H9 (cell line): ENCODE results near the gene WNT3. TPM values are rescaled to one million over a fixed set of nuclear protein-coding genes. Genes with fewer than 3 reads are reported as not detected.

Source experiments
- DNase-seq: peaks from one replicate; pipeline ENCODE4 v3.0.0-alpha.2; 2017
- H2AFZ ChIP-seq: one replicate; pipeline ENCODE4 v1.6.1; 2013; ENCODE audit warnings: mild to moderate bottlenecking, low read length, control low read depth, moderate library complexity
- H2AK5ac ChIP-seq: 2 replicates; pipeline ENCODE4 v1.6.1; 2013; ENCODE audit warnings: low read length, control low read depth, mixed read lengths; ENCODE audit not compliant: insufficient read length
- H2BK120ac ChIP-seq: one replicate; pipeline ENCODE4 v1.6.1; 2013; ENCODE audit warnings: low read depth, mild to moderate bottlenecking, low read length, control low read depth, inconsistent platforms; ENCODE audit not compliant: poor library complexity, severe bottlenecking
- H2BK12ac ChIP-seq: 2 replicates; pipeline ENCODE4 v1.6.1; 2013; ENCODE audit warnings: low read length, control low read depth, mixed read lengths, low read depth; ENCODE audit not compliant: insufficient read length
- H2BK15ac ChIP-seq: 2 replicates; pipeline ENCODE4 v1.6.1; 2013; ENCODE audit warnings: low read depth, low read length, control low read depth
- H2BK20ac ChIP-seq: one replicate; pipeline ENCODE4 v1.6.1; 2013; ENCODE audit warnings: low read depth, mild to moderate bottlenecking, low read length, control low read depth, inconsistent platforms; ENCODE audit not compliant: poor library complexity, severe bottlenecking
- H2BK5ac ChIP-seq: 2 replicates; pipeline ENCODE4 v1.6.1; 2013; ENCODE audit warnings: low read length, control low read depth, mixed read lengths; ENCODE audit not compliant: insufficient read length
- H3K14ac ChIP-seq: 2 replicates; pipeline ENCODE4 v1.6.1; 2013; ENCODE audit warnings: low read length, control low read depth; ENCODE audit not compliant: insufficient read depth
- H3K18ac ChIP-seq: 2 replicates; pipeline ENCODE4 v1.6.1; 2013; ENCODE audit warnings: low read depth, mild to moderate bottlenecking, mixed read lengths, low read length, control low read depth; ENCODE audit not compliant: insufficient read length
- H3K23ac ChIP-seq: 2 replicates; pipeline ENCODE4 v1.6.1; 2013; ENCODE audit warnings: low read length, control low read depth, mixed read lengths, low read depth; ENCODE audit not compliant: insufficient read length
- H3K23me2 ChIP-seq: 2 replicates; pipeline ENCODE4 v1.6.1; 2013; ENCODE audit warnings: low read depth, mild to moderate bottlenecking, mixed read lengths, low read length, control low read depth; ENCODE audit not compliant: insufficient read length, poor library complexity, severe bottlenecking
- H3K27ac ChIP-seq: 2 replicates; pipeline ENCODE4 v1.5.1; 2013; ENCODE audit warnings: low read length, control low read depth, mixed read lengths, low read depth; ENCODE audit not compliant: insufficient read length
- H3K27me3 ChIP-seq: 2 replicates; pipeline ENCODE4 v1.6.1; 2013; ENCODE audit warnings: low read length, control low read depth, inconsistent platforms; ENCODE audit not compliant: insufficient read depth
- H3K4ac ChIP-seq: 2 replicates; pipeline ENCODE4 v1.6.1; 2013; ENCODE audit warnings: low read depth, mild to moderate bottlenecking, control low read depth, inconsistent platforms, low read length, moderate library complexity
- H3K4me1 ChIP-seq: 2 replicates; pipeline ENCODE4 v1.6.1; 2013; ENCODE audit warnings: low read length, control low read depth, inconsistent platforms; ENCODE audit not compliant: insufficient read depth
- H3K4me2 ChIP-seq: 2 replicates; pipeline ENCODE4 v1.6.1; 2013; ENCODE audit warnings: low read length, control low read depth, mixed read lengths; ENCODE audit not compliant: insufficient read length, insufficient read depth
- H3K56ac ChIP-seq: 2 replicates; pipeline ENCODE4 v1.6.1; 2013; ENCODE audit warnings: low read depth, mild to moderate bottlenecking, mixed read lengths, low read length, control low read depth; ENCODE audit not compliant: insufficient read length
- H3K79me1 ChIP-seq: 2 replicates; pipeline ENCODE4 v1.6.1; 2013; ENCODE audit warnings: low read depth, mild to moderate bottlenecking, moderate library complexity, low read length, control low read depth, inconsistent platforms; ENCODE audit not compliant: insufficient read depth, poor library complexity, severe bottlenecking
- H3K79me2 ChIP-seq: 2 replicates; pipeline ENCODE4 v1.6.1; 2013; ENCODE audit warnings: low read length, control low read depth, inconsistent platforms; ENCODE audit not compliant: insufficient read depth
- H3K9ac ChIP-seq: 2 replicates; pipeline ENCODE4 v1.6.1; 2013; ENCODE audit warnings: low read length, control low read depth, mixed read lengths; ENCODE audit not compliant: insufficient read length; ENCODE audit errors: extremely low read depth
- H3K9me3 ChIP-seq: one replicate; pipeline ENCODE4 v1.6.1; 2013; ENCODE audit warnings: low read depth, low read length, inconsistent platforms; ENCODE audit not compliant: control insufficient read depth
- H3T11ph ChIP-seq: one replicate; pipeline ENCODE4 v1.6.1; 2013; ENCODE audit warnings: mild to moderate bottlenecking, low read length, control low read depth, inconsistent platforms
- H4K20me1 ChIP-seq: one replicate; pipeline ENCODE4 v1.6.1; 2013; ENCODE audit not compliant: control insufficient read depth, insufficient read length, insufficient read depth
- H4K5ac ChIP-seq: 2 replicates; pipeline ENCODE4 v1.6.1; 2013; ENCODE audit warnings: low read depth, mild to moderate bottlenecking, mixed read lengths, low read length, control low read depth; ENCODE audit not compliant: insufficient read length
- H4K8ac ChIP-seq: replicated peaks from 2 replicates; pipeline ENCODE4 v1.6.1; 2013; ENCODE audit warnings: low read length, control low read depth, mixed read lengths, low read depth; ENCODE audit not compliant: insufficient read length
- H4K91ac ChIP-seq: 2 replicates; pipeline ENCODE4 v1.6.1; 2013; ENCODE audit warnings: low read depth, mild to moderate bottlenecking, moderate library complexity, mixed read lengths, low read length, control low read depth; ENCODE audit not compliant: insufficient read length
- H3K27ac Mint-ChIP-seq, 3 experiments: 2 replicates in 2 of 3; 3 replicates in 1 of 3; pipeline ENCODE4 v1.8.0; 2020 to 2021; ENCODE audit warnings: mixed read lengths in 3 of 3, mild to moderate bottlenecking in 1 of 3, moderate library complexity in 1 of 3
- H3K27me3 Mint-ChIP-seq: 2 replicates; pipeline ENCODE4 v1.8.0; 2021; ENCODE audit warnings: low read depth, mild to moderate bottlenecking, moderate library complexity, mixed read lengths
- H3K36me3 Mint-ChIP-seq, 3 experiments: 2 replicates in 2 of 3; 3 replicates in 1 of 3; pipeline ENCODE4 v1.8.0; 2020 to 2021; ENCODE audit warnings: low read depth in 3 of 3, mixed read lengths in 3 of 3; ENCODE audit not compliant: insufficient read depth in 1 of 3
- H3K4me1 Mint-ChIP-seq, 2 experiments: 2 replicates each; pipeline ENCODE4 v1.8.0; 2020; ENCODE audit warnings: mixed read lengths in 2 of 2
- H3K4me3 Mint-ChIP-seq, 2 experiments: 2 replicates in 1 of 2; 3 replicates in 1 of 2; pipeline ENCODE4 v1.8.0; 2020 to 2021; ENCODE audit warnings: mild to moderate bottlenecking in 2 of 2, mixed read lengths in 2 of 2, moderate library complexity in 1 of 2
- H3K9me3 Mint-ChIP-seq, 2 experiments: 2 replicates in 1 of 2; 3 replicates in 1 of 2; pipeline ENCODE4 v1.8.0; 2020; ENCODE audit warnings: mild to moderate bottlenecking in 2 of 2, mixed read lengths in 2 of 2, moderate library complexity in 1 of 2
- whole genome bisulfite sequencing: extraction: QIAGEN DNeasy Blood & Tissue Kit; methylation state at CpG from one replicate; pipeline ENCODE4 v1.1.7; 2013; ENCODE audit warnings: missing lambda C conversion rate, low lambda C conversion rate, mixed read lengths; ENCODE audit not compliant: insufficient read length; ENCODE audit errors: extremely low coverage; 5-methylcytosine and 5-hydroxymethylcytosine counted together
- total RNA-seq: library from RNA; stranded (reverse); gene quantifications from 2 replicates; pipeline ENCODE4 v1.2.1, GENCODE V29; 2021
- TF ChIP-seq, protein P1 (sequence below): fragments of 200-600 bp; sonication (generic); conservative IDR thresholded peaks from 3 replicates; pipeline ENCODE4 v1.8.0; 2021; ENCODE audit warnings: antibody characterized with exemption, mild to moderate bottlenecking

The WNT3 gene
- total RNA-seq, 1 experiment from 2014 or later, result 22.4 TPM

DNA sequence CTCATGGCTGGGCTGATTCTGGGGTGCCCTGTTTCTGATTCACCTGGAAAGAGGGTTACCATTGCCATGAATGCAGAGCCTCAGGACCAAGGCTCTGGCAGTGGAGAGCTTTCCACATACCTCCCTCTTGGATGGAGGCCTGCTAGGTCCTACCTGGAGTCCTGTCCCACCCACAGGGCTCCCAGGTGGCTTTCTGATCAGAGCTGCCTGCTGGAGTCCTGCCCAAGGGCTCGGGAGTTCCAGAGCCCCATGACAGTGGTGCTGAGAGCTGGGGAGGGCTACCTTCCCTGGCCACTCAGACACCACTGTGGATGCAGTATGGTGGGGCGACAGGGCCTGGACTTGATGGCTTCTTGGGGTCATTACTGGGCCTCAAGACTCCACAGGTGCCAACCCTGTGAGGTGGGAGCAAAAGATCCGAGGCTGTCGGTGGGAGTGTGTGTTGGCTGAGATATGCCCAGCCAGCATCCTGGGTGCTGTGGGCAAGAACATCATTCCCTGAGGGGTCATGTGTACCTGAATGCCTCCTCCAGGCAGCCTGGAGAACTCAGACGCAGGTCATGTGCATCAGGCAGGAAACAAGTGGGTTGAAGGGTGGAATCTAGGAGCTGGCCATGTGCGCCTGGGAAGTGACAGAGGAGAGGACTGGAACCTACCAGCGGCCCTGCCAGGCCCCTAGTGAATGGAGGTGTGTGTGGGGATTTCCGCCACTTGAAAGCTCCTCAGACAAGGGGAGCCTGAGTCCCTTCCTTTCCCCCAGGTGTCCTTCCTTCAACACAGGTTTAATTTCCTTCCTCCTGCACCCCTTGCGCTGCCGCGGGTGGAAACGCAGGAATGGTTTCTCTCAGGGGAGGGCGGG is 2.3 kb upstream of the WNT3 start:
- peaks cover 31% of the 10 kb centered on the region for H3K23me2 ChIP-seq
- H2BK5ac ChIP-seq, result no peak overlapping the region
- TF ChIP-seq, protein P1, sequence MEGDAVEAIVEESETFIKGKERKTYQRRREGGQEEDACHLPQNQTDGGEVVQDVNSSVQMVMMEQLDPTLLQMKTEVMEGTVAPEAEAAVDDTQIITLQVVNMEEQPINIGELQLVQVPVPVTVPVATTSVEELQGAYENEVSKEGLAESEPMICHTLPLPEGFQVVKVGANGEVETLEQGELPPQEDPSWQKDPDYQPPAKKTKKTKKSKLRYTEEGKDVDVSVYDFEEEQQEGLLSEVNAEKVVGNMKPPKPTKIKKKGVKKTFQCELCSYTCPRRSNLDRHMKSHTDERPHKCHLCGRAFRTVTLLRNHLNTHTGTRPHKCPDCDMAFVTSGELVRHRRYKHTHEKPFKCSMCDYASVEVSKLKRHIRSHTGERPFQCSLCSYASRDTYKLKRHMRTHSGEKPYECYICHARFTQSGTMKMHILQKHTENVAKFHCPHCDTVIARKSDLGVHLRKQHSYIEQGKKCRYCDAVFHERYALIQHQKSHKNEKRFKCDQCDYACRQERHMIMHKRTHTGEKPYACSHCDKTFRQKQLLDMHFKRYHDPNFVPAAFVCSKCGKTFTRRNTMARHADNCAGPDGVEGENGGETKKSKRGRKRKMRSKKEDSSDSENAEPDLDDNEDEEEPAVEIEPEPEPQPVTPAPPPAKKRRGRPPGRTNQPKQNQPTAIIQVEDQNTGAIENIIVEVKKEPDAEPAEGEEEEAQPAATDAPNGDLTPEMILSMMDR, result no peak
- no peak overlapping the region for H3K9ac ChIP-seq
- Mint-ChIP-seq H3K27me3 (peaks cover 82% of the 10 kb centered on the region), H3K4me1 (peaks cover 37 to 45% of the 10 kb centered on the region in 2 experiments), H3K9me3 (no peaks in the 10 kb centered on the region; a peak in 2 of 5 replicates), H3K27ac (no peak overlapping the region), H3K4me3 (peak overlapping the region; percentile 80 to 81), H3K36me3 (no peaks in the 10 kb centered on the region; a peak in 1 of 7 replicates)
- peak overlapping the region; percentile 16; the same call in 1 of the 2 replicates for H3K14ac ChIP-seq
- H3K18ac ChIP-seq, result peak overlapping the region; percentile 8
- H2AK5ac ChIP-seq, result no peak overlapping the region
- H2BK120ac ChIP-seq, result no peak overlapping the region
- H3K27ac ChIP-seq, result no peak overlapping the region
- no peak overlapping the region for H4K8ac ChIP-seq
- peak; percentile 66 for DNase-seq
- no peaks in the 10 kb centered on the region for H4K20me1 ChIP-seq
- no peaks in the 10 kb centered on the region for H3K79me2 ChIP-seq
- no peak overlapping the region for H2BK12ac ChIP-seq
- no peak overlapping the region for H4K5ac ChIP-seq
- H2BK15ac ChIP-seq, result no peak overlapping the region
- H3K4ac ChIP-seq, result no peak overlapping the region
- H2BK20ac ChIP-seq, result no peak overlapping the region
- H3K23ac ChIP-seq, result no peak overlapping the region
- H4K91ac ChIP-seq, result no peak overlapping the region
- H3K27me3 ChIP-seq, result peaks cover 39% of the 10 kb centered on the region
- H3K79me1 ChIP-seq, result no peaks in the 10 kb centered on the region
- no peak overlapping the region for H3T11ph ChIP-seq
- no peak overlapping the region for H3K56ac ChIP-seq
- H2AFZ ChIP-seq, result no peak overlapping the region
- H3K4me1 ChIP-seq, result peaks cover 7% of the 10 kb centered on the region; the same call in 1 of the 2 replicates
- no CpG with 5 or more reads among the region's 13 CpGs for WGBS
- peak overlapping the region; percentile 82 for H3K4me2 ChIP-seq
- no peaks in the 10 kb centered on the region for H3K9me3 ChIP-seq
